ENCODE measurements around the gene DHX30. TPM values are rescaled to one million over a fixed set of nuclear protein-coding genes. Genes with fewer than 3 reads are reported as not detected.
"Not testable (repeated sequence)": the region's sequence is repeated elsewhere in the genome, so short reads cannot be mapped to it uniquely, and the experiment has no call there.

DHX30 gene
- total and polyA plus RNA-seq, 7 experiments from 2014 or later = 27.8 to 103 (median 80.1) TPM

DNA sequence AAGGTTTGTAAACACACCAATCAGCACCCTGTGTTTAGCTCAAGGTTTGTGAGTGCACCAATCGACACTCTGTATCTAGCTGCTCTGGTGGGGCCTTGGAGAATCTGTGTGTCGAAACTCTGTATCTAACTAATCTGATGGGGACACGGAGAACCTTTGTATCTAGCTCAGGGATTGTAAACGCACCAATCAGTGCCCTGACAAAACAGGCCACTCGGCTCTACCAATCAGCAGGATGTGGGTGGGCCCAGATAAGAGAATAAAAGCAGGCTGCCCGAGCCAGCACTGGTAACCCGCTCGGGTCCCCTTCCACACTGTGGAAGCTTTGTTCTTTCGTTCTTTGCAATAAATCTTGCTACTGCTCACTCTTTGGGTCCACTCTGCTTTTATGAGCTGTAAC lies 85.1 kb downstream of the DHX30 start:
- H3K9me3 Mint-ChIP-seq; H3K27me3 ChIP-seq (ENCODE audit: control insufficient read depth in 2 of 2, insufficient read depth in 2 of 2, low read length in 2 of 2); H3K27ac Mint-ChIP-seq; H3K4me3 ChIP-seq (ENCODE audit: low read length); H3K4me1 ChIP-seq (ENCODE audit: control insufficient read depth in 2 of 2, insufficient read depth in 2 of 2, low read length in 2 of 2); ATAC-seq; CTCF ChIA-PET; intact Hi-C loops (cut with micrococcal nuclease); POLR2A ChIA-PET; H3K27ac ChIP-seq (ENCODE audit: low read depth, low read length); H3K9me3 ChIP-seq (ENCODE audit: control insufficient read depth in 2 of 3, low read length in 3 of 3); H3K27me3 Mint-ChIP-seq; DNase-seq; H3K4me3 Mint-ChIP-seq: not testable (repeated sequence)
- H3K36me3 ChIP-seq (ENCODE audit: control insufficient read depth in 2 of 3, insufficient read depth in 3 of 3, low read length in 3 of 3) = peaks cover 0 to 17% (median 0%) of the 10 kb centered on the region in 3 experiments
- Mint-ChIP-seq H3K36me3 (peaks cover 11 to 64% (median 28%) of the 10 kb centered on the region in 5 donors), H3K4me1 (peaks cover 0 to 21% (median 0%) of the 10 kb centered on the region in 7 donors)

DNA sequence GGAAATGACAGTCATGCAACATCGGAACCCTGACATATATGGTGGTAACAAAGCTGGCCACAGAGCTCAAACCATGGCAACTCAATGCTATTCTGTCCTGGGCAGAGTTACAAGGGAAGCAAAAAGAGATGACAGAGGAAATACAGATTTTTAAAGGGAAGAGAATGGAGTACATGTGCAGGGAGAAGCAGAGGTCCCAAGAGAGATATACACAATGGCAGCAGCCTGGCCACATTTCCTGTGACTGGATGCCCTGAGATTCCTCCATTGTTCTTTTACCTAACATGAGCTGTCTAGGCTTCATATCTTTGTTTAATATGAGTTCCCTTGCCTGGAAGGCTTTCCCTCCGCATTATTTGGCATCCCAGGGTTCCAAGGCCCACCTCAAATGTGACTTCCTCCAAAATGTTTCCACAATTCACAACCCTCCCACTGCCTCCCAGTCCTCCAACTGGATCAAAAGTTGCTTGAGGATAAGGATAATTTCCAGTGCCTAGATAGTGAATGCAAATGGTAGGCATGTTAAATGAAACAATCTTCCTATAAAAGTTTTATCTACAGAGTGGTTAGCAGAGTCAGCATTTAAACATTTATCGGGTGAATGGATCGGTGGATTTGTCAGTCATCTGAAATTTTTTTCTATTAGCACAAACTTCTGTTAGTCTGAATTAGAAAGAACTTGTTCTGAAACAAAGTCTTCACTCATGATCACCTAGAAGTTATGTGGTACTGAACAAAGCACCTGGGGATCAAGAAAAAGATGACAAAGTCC lies 86.2 kb downstream of the DHX30 start:
- peaks cover 0 to 3% (median 0%) of the 10 kb centered on the region in 11 donors for H3K9me3 Mint-ChIP-seq
- POLR2A ChIA-PET = no interaction called here
- intact Hi-C loops (cut with micrococcal nuclease) = no loop called here
- ATAC-seq (no peak), DNase-seq (no peak)
- peaks cover 11 to 62% (median 29%) of the 10 kb centered on the region in 5 donors for H3K36me3 Mint-ChIP-seq
- H3K9me3 ChIP-seq (ENCODE audit: control insufficient read depth in 2 of 3, low read length in 3 of 3) = no peaks in the 10 kb centered on the region
- H3K27ac ChIP-seq (ENCODE audit: low read depth, low read length) = no peak overlapping the region
- no peak overlapping the region for H3K4me3 ChIP-seq (ENCODE audit: low read length)
- CTCF ChIA-PET = no interaction called here
- no peaks in the 10 kb centered on the region for H3K4me1 ChIP-seq (ENCODE audit: control insufficient read depth in 2 of 2, insufficient read depth in 2 of 2, low read length in 2 of 2)
- H3K27me3 Mint-ChIP-seq = no peaks in the 10 kb centered on the region
- peaks cover 0 to 17% (median 0%) of the 10 kb centered on the region in 3 experiments for H3K36me3 ChIP-seq (ENCODE audit: control insufficient read depth in 2 of 3, insufficient read depth in 3 of 3, low read length in 3 of 3)
- no peaks in the 10 kb centered on the region for H3K27me3 ChIP-seq (ENCODE audit: control insufficient read depth in 2 of 2, insufficient read depth in 2 of 2, low read length in 2 of 2)
- H3K27ac Mint-ChIP-seq = no peak overlapping the region
- peaks cover 0 to 25% (median 0%) of the 10 kb centered on the region in 7 donors for H3K4me1 Mint-ChIP-seq
- no peak overlapping the region for H3K4me3 Mint-ChIP-seq

DNA sequence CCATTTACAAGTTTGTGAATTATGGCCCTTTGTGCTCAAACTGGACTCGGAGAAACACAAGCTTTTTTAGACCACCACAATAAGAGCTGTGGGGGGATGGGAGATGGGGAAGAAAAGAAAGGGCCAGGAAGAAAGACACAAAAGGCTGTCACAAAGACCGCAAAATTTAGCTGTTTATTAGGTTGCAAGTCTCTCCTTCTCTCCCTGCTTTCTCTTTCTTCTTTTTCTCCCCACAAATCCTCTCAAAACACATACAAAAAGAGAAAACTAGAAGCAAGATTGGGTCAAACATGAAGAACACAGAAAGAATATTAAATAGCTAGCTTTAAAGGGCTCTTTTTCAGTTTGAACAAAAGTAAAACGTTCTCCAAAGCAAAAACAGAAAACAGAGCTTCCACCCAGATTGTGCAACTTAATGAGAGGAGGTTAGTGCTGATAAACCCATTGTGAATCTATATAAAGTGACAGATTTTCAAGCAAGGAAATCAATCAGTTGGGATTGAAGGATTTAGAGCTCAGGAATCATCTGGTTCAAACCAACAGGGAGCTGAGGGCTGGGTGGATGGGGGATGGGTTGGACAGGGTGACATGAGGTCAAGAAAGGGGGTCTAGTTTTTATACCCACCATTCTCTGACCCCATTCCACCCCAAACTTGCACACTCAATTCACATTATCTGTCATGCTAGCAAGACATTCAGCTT lies 87.3 kb downstream of the DHX30 start:
- Histone ChIP-seq H3K27ac (ENCODE audit: low read depth, low read length) (no peak overlapping the region), H3K4me1 (ENCODE audit: control insufficient read depth in 2 of 2, insufficient read depth in 2 of 2, low read length in 2 of 2) (no peaks in the 10 kb centered on the region), H3K9me3 (ENCODE audit: control insufficient read depth in 2 of 3, low read length in 3 of 3) (no peaks in the 10 kb centered on the region), H3K27me3 (ENCODE audit: control insufficient read depth in 2 of 2, insufficient read depth in 2 of 2, low read length in 2 of 2) (no peaks in the 10 kb centered on the region), H3K4me3 (ENCODE audit: low read length) (no peak overlapping the region), H3K36me3 (ENCODE audit: control insufficient read depth in 2 of 3, insufficient read depth in 3 of 3, low read length in 3 of 3) (peaks cover 0 to 17% (median 0%) of the 10 kb centered on the region in 3 experiments)
- peaks cover 0 to 15% (median 0%) of the 10 kb centered on the region in 7 donors for H3K4me1 Mint-ChIP-seq
- DNase-seq (no peak), ATAC-seq (no peak)
- peaks cover 0 to 3% (median 0%) of the 10 kb centered on the region in 11 donors for H3K9me3 Mint-ChIP-seq
- H3K36me3 Mint-ChIP-seq = peaks cover 4 to 56% (median 20%) of the 10 kb centered on the region in 5 donors
- H3K27ac Mint-ChIP-seq = no peak overlapping the region
- ChIA-PET POLR2A (no interaction called here), CTCF (interaction anchor here (0.6 kb wide), 1 partner anchor 77 kb away, joined by 5 read pairs; no protein-coding TSS in a partner anchor)
- H3K27me3 Mint-ChIP-seq = no peaks in the 10 kb centered on the region
- intact Hi-C loops (cut with micrococcal nuclease) = no loop called here
- H3K4me3 Mint-ChIP-seq = no peak overlapping the region

DNA sequence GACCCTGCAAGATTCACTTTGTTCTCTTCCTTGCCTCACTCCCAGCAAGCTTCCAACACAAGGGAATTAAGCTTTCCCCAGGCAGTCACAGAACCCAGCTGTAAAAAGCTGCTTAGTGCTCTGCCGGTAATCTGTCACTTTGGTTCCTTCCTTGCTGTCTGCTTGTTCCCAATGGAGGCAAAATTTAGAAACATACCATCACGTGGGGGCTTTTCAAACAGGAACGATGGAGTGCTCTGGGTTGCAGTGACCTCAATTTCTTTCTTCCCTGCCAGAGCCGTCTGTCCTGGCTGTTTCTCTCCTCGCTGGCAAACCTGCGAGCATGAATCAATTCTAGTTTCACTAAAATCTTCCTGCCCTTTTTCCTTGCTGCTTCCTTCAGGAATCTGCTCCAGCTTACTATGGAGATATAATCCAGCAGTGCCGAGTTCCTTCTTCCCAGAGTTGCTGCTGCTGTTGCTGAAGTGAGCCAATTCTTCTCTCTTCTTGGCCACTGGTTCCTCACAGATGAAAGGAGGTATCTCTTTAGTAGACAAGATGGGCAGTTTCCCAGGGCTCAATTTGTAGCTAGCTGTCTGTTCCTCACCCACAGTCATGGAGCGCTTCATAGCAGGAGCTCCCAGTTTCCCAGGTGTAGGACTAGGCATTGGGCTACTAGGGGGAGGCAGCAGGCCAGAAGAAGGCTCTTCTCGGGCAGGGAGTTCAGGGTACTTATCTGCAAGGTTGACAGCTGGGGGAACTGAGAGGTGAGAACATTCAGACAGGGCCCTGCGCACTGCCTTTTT lies 88.1 kb downstream of the DHX30 start:
- Mint-ChIP-seq H3K27ac (no peak overlapping the region), H3K27me3 (no peaks in the 10 kb centered on the region), H3K4me3 (no peak overlapping the region), H3K36me3 (peaks cover 4 to 51% (median 18%) of the 10 kb centered on the region in 5 donors), H3K4me1 (peaks cover 0 to 17% (median 0%) of the 10 kb centered on the region in 7 donors), H3K9me3 (peaks cover 0 to 3% (median 0%) of the 10 kb centered on the region in 11 donors)
- intact Hi-C loops (cut with micrococcal nuclease) = no loop called here
- ChIA-PET POLR2A (no interaction called here), CTCF (interaction anchor here (0.6 kb wide), 1 partner anchor 77 kb away, joined by 5 read pairs; no protein-coding TSS in a partner anchor)
- DNase-seq (no peak), ATAC-seq (no peak)
- Histone ChIP-seq H3K27ac (ENCODE audit: low read depth, low read length) (no peak overlapping the region), H3K4me1 (ENCODE audit: control insufficient read depth in 2 of 2, insufficient read depth in 2 of 2, low read length in 2 of 2) (no peaks in the 10 kb centered on the region), H3K36me3 (ENCODE audit: control insufficient read depth in 2 of 3, insufficient read depth in 3 of 3, low read length in 3 of 3) (peaks cover 0 to 17% (median 0%) of the 10 kb centered on the region in 3 experiments), H3K9me3 (ENCODE audit: control insufficient read depth in 2 of 3, low read length in 3 of 3) (no peaks in the 10 kb centered on the region), H3K27me3 (ENCODE audit: control insufficient read depth in 2 of 2, insufficient read depth in 2 of 2, low read length in 2 of 2) (no peaks in the 10 kb centered on the region), H3K4me3 (ENCODE audit: low read length) (no peak overlapping the region)

DNA sequence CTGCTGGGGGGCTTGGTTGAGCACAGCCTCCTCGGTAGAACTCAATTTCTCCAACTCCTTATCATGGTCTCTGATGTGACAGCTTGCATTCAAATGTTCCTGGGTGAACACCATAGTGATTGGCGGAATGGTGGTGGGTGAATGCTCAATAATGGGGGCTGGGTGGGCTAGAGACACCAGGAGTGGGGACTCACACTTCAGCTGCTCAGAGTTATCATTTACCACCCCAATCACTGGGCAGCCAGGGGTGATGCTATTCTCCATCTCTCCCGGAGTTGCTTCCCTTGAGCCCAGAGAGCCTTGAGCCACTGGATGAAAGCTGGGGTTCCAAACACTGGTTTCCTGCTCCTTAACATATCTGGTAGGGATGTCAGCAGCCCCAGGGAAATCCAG lies 88.7 kb downstream of the DHX30 start:
- CTCF ChIA-PET = no interaction called here
- intact Hi-C loops (cut with micrococcal nuclease) = no loop called here

DNA sequence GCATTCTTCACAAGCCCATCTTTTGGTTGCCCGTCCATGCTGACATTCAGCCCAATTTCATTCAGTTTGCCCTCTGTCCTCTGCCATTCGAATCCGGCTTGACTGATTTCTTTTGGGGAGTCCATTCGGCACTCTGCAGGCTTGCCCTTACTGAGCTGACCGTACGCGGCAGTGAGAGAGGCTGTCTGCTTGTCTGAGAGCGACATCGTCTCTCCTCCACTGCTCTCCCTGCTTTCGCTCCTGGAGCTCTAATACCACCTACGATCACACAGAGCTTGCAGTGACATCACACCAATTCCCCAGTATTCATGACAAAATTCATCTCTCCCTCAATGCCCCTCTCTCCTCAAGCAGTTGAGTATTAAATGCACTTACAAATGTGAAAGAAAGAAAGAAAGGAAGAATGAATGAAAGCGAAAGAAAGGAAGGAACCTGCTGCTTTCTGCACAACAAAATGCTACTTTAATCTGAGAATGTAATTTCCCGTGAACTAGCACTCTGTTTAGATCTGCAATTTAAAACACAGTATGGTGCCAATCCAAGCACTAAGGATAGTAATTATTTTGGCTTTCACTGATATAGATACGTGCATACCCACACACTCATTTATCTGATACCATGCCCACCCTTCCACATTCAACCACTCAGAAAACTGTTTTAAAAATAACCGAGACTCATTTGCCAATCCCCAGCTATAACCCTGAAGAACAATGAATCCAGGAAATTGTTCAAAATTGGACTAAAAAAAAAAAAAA lies 89.5 kb downstream of the DHX30 start:
- Histone ChIP-seq H3K27me3 (ENCODE audit: control insufficient read depth in 2 of 2, insufficient read depth in 2 of 2, low read length in 2 of 2) (no peaks in the 10 kb centered on the region), H3K36me3 (ENCODE audit: control insufficient read depth in 2 of 3, insufficient read depth in 3 of 3, low read length in 3 of 3) (peaks cover 0 to 17% (median 0%) of the 10 kb centered on the region in 3 experiments), H3K4me3 (ENCODE audit: low read length) (no peak overlapping the region), H3K4me1 (ENCODE audit: control insufficient read depth in 2 of 2, insufficient read depth in 2 of 2, low read length in 2 of 2) (no peaks in the 10 kb centered on the region), H3K9me3 (ENCODE audit: control insufficient read depth in 2 of 3, low read length in 3 of 3) (no peaks in the 10 kb centered on the region), H3K27ac (ENCODE audit: low read depth, low read length) (no peak overlapping the region)
- no peaks in the 10 kb centered on the region for H3K27me3 Mint-ChIP-seq
- no peak overlapping the region for H3K27ac Mint-ChIP-seq
- intact Hi-C loops (cut with micrococcal nuclease) = no loop called here
- DNase-seq (no peak), ATAC-seq (no peak)
- H3K9me3 Mint-ChIP-seq = no peaks in the 10 kb centered on the region
- CTCF ChIA-PET = no interaction called here
- no peak overlapping the region for H3K4me3 Mint-ChIP-seq
- peaks cover 4 to 43% (median 18%) of the 10 kb centered on the region in 5 donors for H3K36me3 Mint-ChIP-seq
- POLR2A ChIA-PET = interaction anchor here (0.9 kb wide), 1 partner anchor 46 kb away, joined by 3 read pairs; no protein-coding TSS in a partner anchor
- peaks cover 0 to 14% (median 8%) of the 10 kb centered on the region in 7 donors for H3K4me1 Mint-ChIP-seq

More for the DNA sequence above, 88.7 kb downstream of the DHX30 start:
- Histone ChIP-seq H3K27ac (ENCODE audit: low read depth, low read length) (no peak overlapping the region), H3K9me3 (ENCODE audit: control insufficient read depth in 2 of 3, low read length in 3 of 3) (no peaks in the 10 kb centered on the region), H3K27me3 (ENCODE audit: control insufficient read depth in 2 of 2, insufficient read depth in 2 of 2, low read length in 2 of 2) (no peaks in the 10 kb centered on the region), H3K36me3 (ENCODE audit: control insufficient read depth in 2 of 3, insufficient read depth in 3 of 3, low read length in 3 of 3) (peaks cover 0 to 17% (median 0%) of the 10 kb centered on the region in 3 experiments), H3K4me3 (ENCODE audit: low read length) (no peak overlapping the region), H3K4me1 (ENCODE audit: control insufficient read depth in 2 of 2, insufficient read depth in 2 of 2, low read length in 2 of 2) (no peaks in the 10 kb centered on the region)
- peaks cover 4 to 46% (median 19%) of the 10 kb centered on the region in 5 donors for H3K36me3 Mint-ChIP-seq
- H3K4me3 Mint-ChIP-seq = no peak overlapping the region
- no peaks in the 10 kb centered on the region for H3K27me3 Mint-ChIP-seq
- no peak for ATAC-seq
- H3K4me1 Mint-ChIP-seq = peaks cover 0 to 15% (median 3%) of the 10 kb centered on the region in 7 donors
- DNase-seq = no peak
- H3K9me3 Mint-ChIP-seq = peaks cover 0 to 2% (median 0%) of the 10 kb centered on the region in 11 donors
- POLR2A ChIA-PET = no interaction called here
- H3K27ac Mint-ChIP-seq = no peak overlapping the region

Measured in naive thymus-derived CD4-positive, alpha-beta T cell (primary cell).